NCI-H1105 (cell line): Measurements from ENCODE around the gene SKP1.

ENCODE experiments used
- DNase-seq: peaks from one replicate; lab custom pipeline; 2025; lab: John Stamatoyannopoulos, UW

SKP1 gene

GRCh38 chr5:134130239-134130945 is 46.4 kb downstream of the SKP1 start:
- DNase-seq: no peak

GRCh38 chr5:134129411-134130238 is 47.1 kb downstream of the SKP1 start:
- DNase-seq: no peak

GRCh38 chr5:134128648-134128995 is 48.1 kb downstream of the SKP1 start:
- DNase-seq: no peak

- no peak for DNase-seq
Observed at GRCh38 chr5:134127988-134128647, 48.6 kb downstream of the SKP1 start.

- no peak for DNase-seq
Observed at GRCh38 chr5:134127376-134127861, 49.3 kb downstream of the SKP1 start.

- DNase-seq: no peak
Observed at GRCh38 chr5:134125039-134126015, 51.4 kb downstream of the SKP1 start.

- no peak for DNase-seq
Observed at GRCh38 chr5:134124289-134125038, 52.3 kb downstream of the SKP1 start.

- no peak for DNase-seq
Observed at GRCh38 chr5:134123360-134123759, 53.4 kb downstream of the SKP1 start.

- DNase-seq: no peak
Observed at GRCh38 chr5:134122530-134122929, 54.2 kb downstream of the SKP1 start.

- no peak for DNase-seq
Observed at GRCh38 chr5:134120386-134121138, 56.2 kb downstream of the SKP1 start.

- DNase-seq: no peak
Observed at GRCh38 chr5:134119720-134120119, 57.0 kb downstream of the SKP1 start.

- DNase-seq: no peak
Observed at GRCh38 chr5:134118212-134118835, 58.4 kb downstream of the SKP1 start.

GRCh38 chr5:134116789-134117761 is 59.7 kb downstream of the SKP1 start:
- DNase-seq: no peak

- DNase-seq: no peak
Observed at GRCh38 chr5:134116286-134116685, 60.5 kb downstream of the SKP1 start.

GRCh38 chr5:134115806-134116175 is 61.0 kb downstream of the SKP1 start:
- DNase-seq: no peak

- no peak for DNase-seq
Observed at GRCh38 chr5:134114886-134115805, 61.6 kb downstream of the SKP1 start.
